Upper lobe of left lung (tissue), 6 donors: Measurements from ENCODE around the gene ELP1. TPM values are rescaled to one million over a fixed set of nuclear protein-coding genes. Genes with fewer than 3 reads are reported as not detected.
A peak's percentile ranks its signal among the peaks of the same experiment; 100 is the strongest.
"Not testable (repeated sequence)": the region's sequence is repeated elsewhere in the genome, so short reads cannot be mapped to it uniquely, and the experiment has no call there.

Experiments
- ATAC-seq, 2 donors: fragments of 200-7000 bp; cut with Tn5 transposase; one replicate each; pipeline ENCODE4 v1.9.1; 2022; ENCODE audit warnings: mild to moderate bottlenecking in 2 of 2, moderate library complexity in 2 of 2; ENCODE audit not compliant: low FRiP score in 2 of 2
- DNase-seq, 2 donors: peaks; one replicate each; pipeline ENCODE4 v3.0.0-alpha.2; 2019 to 2020
- H3K27ac ChIP-seq, 4 donors: fragments of 200-600 bp; sonication (generic); one replicate each; pipeline ENCODE4 v1.5.1; 2016 to 2019
- H3K27me3 ChIP-seq, 4 donors: fragments of 200-600 bp; sonication (generic); one replicate each; pipeline ENCODE4 v1.5.1; 2017 to 2019
- H3K36me3 ChIP-seq, 4 donors: fragments of 200-600 bp; sonication (generic); one replicate each; pipeline ENCODE4 v1.5.1; 2016 to 2019
- H3K4me1 ChIP-seq, 4 donors: fragments of 200-600 bp; sonication (generic); one replicate each; pipeline ENCODE4 v1.5.1; 2018 to 2019
- H3K4me3 ChIP-seq, 4 donors: fragments of 200-600 bp; sonication (generic); one replicate each; pipeline ENCODE4 v1.5.1; 2017 to 2019; ENCODE audit warnings: mild to moderate bottlenecking in 2 of 4, moderate library complexity in 1 of 4
- H3K9me3 ChIP-seq, 4 donors: fragments of 200-600 bp; sonication (generic); one replicate each; pipeline ENCODE4 v1.5.1; 2018 to 2019
- CTCF ChIP-seq, 6 experiments: fragments of 450-650 bp in 4 of 6; fragments of 200-600 bp in 2 of 6; sonication (generic) in 2 of 6; IDR thresholded peaks; one replicate each; pipeline ENCODE4 v1.5.1; 2016 to 2019; ENCODE audit warnings: antibody characterized with exemption in 6 of 6
- EP300 ChIP-seq, 4 donors: sonication (generic); formaldehyde crosslinking; IDR thresholded peaks; one replicate each; pipeline ENCODE4 v1.5.1; 2017; ENCODE audit warnings: antibody characterized with exemption in 4 of 4, control low read depth in 2 of 4
- POLR2A ChIP-seq, 4 donors: fragments of 450-650 bp; IDR thresholded peaks; one replicate each; pipeline ENCODE4 v1.5.1; 2016 to 2017; ENCODE audit warnings: antibody characterized with exemption in 4 of 4, mild to moderate bottlenecking in 2 of 4
- POLR2AphosphoS5 ChIP-seq, 2 donors: sonication (generic); formaldehyde crosslinking; IDR thresholded peaks; one replicate each; pipeline ENCODE4 v1.5.1; 2017; ENCODE audit warnings: antibody characterized with exemption in 2 of 2
- WGBS, 2 donors: methylation state at CpG; one replicate each; pipeline ENCODE4 v1.1.5; 2017 to 2018; 5-methylcytosine and 5-hydroxymethylcytosine counted together
- total RNA-seq, 6 donors: library from RNA; depleted of rRNA in 4 of 6; stranded (reverse); fragments of >200 nt in 4 of 6; gene quantifications; one replicate each; pipeline versions ENCODE4 v1.1.0 to v1.2.1, GENCODE V29; 2016 to 2021
- donor health status: DM: no; HTN: no; CAD: no; lungs with moderate emphysema.
- donor health status: DM: no; HTN: yes; CAD: no; lungs with severe emphysema.

Gene ELP1
- total RNA-seq, 6 donors from 2014 or later = 11.3 to 55.4 (median 18.5) TPM

- Histone ChIP-seq H3K9me3 (no peaks in the 10 kb centered on the region), H3K27ac (no peak overlapping the region), H3K4me1 (no peaks in the 10 kb centered on the region), H3K27me3 (no peaks in the 10 kb centered on the region), H3K36me3 (peaks cover 45 to 97% (median 65%) of the 10 kb centered on the region in 4 donors), H3K4me3 (no peak overlapping the region)
- 83 to 85% methylated on average over 4 of the region's 4 CpGs for WGBS, 2 donors
- TF ChIP-seq POLR2AphosphoS5 (IDR thresholded peaks at IDR 0.05) (no peak), POLR2A (IDR thresholded peaks at IDR 0.05) (no peak), CTCF (IDR thresholded peaks at IDR 0.05) (no peak), EP300 (IDR thresholded peaks at IDR 0.05) (no peak)
- ATAC-seq = no peak
- DNase-seq = no peak
Observed at GRCh38 chr9:108894225-108894997, 39.5 kb downstream of the ELP1 start.

- H3K36me3 ChIP-seq = peaks cover 24 to 76% (median 38%) of the 10 kb centered on the region in 4 donors
- no peak for TF ChIP-seq POLR2AphosphoS5 (IDR thresholded peaks at IDR 0.05)
- TF ChIP-seq POLR2A (IDR thresholded peaks at IDR 0.05) = no peak
- no peak for TF ChIP-seq EP300 (IDR thresholded peaks at IDR 0.05)
- TF ChIP-seq CTCF (IDR thresholded peaks at IDR 0.05) = no peak
- H3K9me3 ChIP-seq = no peaks in the 10 kb centered on the region
- no peak overlapping the region for H3K4me3 ChIP-seq
- WGBS, 2 donors = 91 to 93% methylated on average over 4 of the region's 4 CpGs
- peaks cover 0 to 8% (median 3%) of the 10 kb centered on the region in 4 donors for H3K4me1 ChIP-seq
- H3K27ac ChIP-seq = no peak overlapping the region
- DNase-seq = no peak
- no peaks in the 10 kb centered on the region for H3K27me3 ChIP-seq
- ATAC-seq = no peak
Observed at GRCh38 chr9:108889649-108890067, 44.3 kb downstream of the ELP1 start.

GRCh38 chr9:108886594-108887271 is 47.2 kb downstream of the ELP1 start:
- H3K4me1 ChIP-seq, H3K27me3 ChIP-seq, DNase-seq, H3K27ac ChIP-seq, ATAC-seq, H3K9me3 ChIP-seq, H3K4me3 ChIP-seq: not testable (repeated sequence)
- peaks cover 14 to 66% (median 24%) of the 10 kb centered on the region in 4 donors for H3K36me3 ChIP-seq
- 81 to 84% methylated on average over 3 of the region's 3 CpGs for WGBS, 2 donors

- DNase-seq (peak in 1 of 2 donors; percentile 27), ATAC-seq (peak in 1 of 2 donors; percentile 42)
- H3K27ac ChIP-seq = no peak overlapping the region
- TF ChIP-seq POLR2AphosphoS5 (IDR thresholded peaks at IDR 0.05) = no peak
- no peak for TF ChIP-seq EP300 (IDR thresholded peaks at IDR 0.05)
- TF ChIP-seq POLR2A (IDR thresholded peaks at IDR 0.05) = no peak
- no peak for TF ChIP-seq CTCF (IDR thresholded peaks at IDR 0.05)
- H3K4me3 ChIP-seq = no peak overlapping the region
- H3K27me3 ChIP-seq = no peaks in the 10 kb centered on the region
- H3K9me3 ChIP-seq = no peaks in the 10 kb centered on the region
- WGBS, 2 donors = 63 to 67% methylated on average over 1 of the region's 1 CpG
- H3K36me3 ChIP-seq = peaks cover 5 to 64% (median 18%) of the 10 kb centered on the region in 4 donors
- peaks cover 0 to 8% (median 3%) of the 10 kb centered on the region in 4 donors for H3K4me1 ChIP-seq
Observed at GRCh38 chr9:108885643-108886348, 48.1 kb downstream of the ELP1 start.

GRCh38 chr9:108884701-108885100 is 49.2 kb downstream of the ELP1 start:
- Histone ChIP-seq H3K27me3 (no peaks in the 10 kb centered on the region), H3K9me3 (no peaks in the 10 kb centered on the region), H3K4me1 (peaks cover 0 to 8% (median 3%) of the 10 kb centered on the region in 4 donors), H3K27ac (no peak overlapping the region), H3K36me3 (peaks cover 3 to 64% (median 14%) of the 10 kb centered on the region in 4 donors), H3K4me3 (no peak overlapping the region)
- ATAC-seq (no peak), DNase-seq (no peak)
- WGBS, 2 donors = 76 to 86% methylated on average over 3 of the region's 3 CpGs
- TF ChIP-seq POLR2AphosphoS5 (IDR thresholded peaks at IDR 0.05) (no peak), EP300 (IDR thresholded peaks at IDR 0.05) (no peak), POLR2A (IDR thresholded peaks at IDR 0.05) (no peak), CTCF (IDR thresholded peaks at IDR 0.05) (no peak)
